ENCODE measurements around the gene PDGFC. TPM values are rescaled to one million over a fixed set of nuclear protein-coding genes. Genes with fewer than 3 reads are reported as not detected.
A peak's percentile ranks its signal among the peaks of the same experiment; 100 is the strongest.

Gene PDGFC
- total RNA-seq, 1 experiment from 2014 or later: 5.3 TPM

GRCh38 chr4:156953001-156953400, 18.6 kb downstream of the PDGFC start:
- CTCF ChIA-PET: no interaction called here
- TF ChIP-seq SMAD4 (CRISPR knock-in tag; IDR thresholded peaks at IDR 0.05) (no peak), PREB (CRISPR knock-in tag; IDR thresholded peaks at IDR 0.05; ENCODE audit: borderline replicate concordance) (no peak), ZNF263 (CRISPR knock-in tag; IDR thresholded peaks at IDR 0.05; ENCODE audit: low read depth) (no peak), ELF4 (CRISPR knock-in tag; IDR thresholded peaks at IDR 0.05; ENCODE audit: low read depth) (no peak), ZBTB43 (CRISPR knock-in tag; IDR thresholded peaks at IDR 0.05) (no peak), ZNF317 (CRISPR knock-in tag; IDR thresholded peaks at IDR 0.05; ENCODE audit: borderline replicate concordance, low read depth) (no peak), ZNF425 (CRISPR knock-in tag; conservative IDR thresholded peaks at IDR 0.05) (no peak), ZNF138 (CRISPR knock-in tag; conservative IDR thresholded peaks at IDR 0.05) (no peak), PRDM15 (CRISPR knock-in tag; IDR thresholded peaks at IDR 0.05) (no peak), ZNF416 (CRISPR knock-in tag; IDR thresholded peaks at IDR 0.05) (no peak), ZNF219 (CRISPR knock-in tag; IDR thresholded peaks at IDR 0.05; ENCODE audit: borderline replicate concordance) (no peak), ZNF121 (CRISPR knock-in tag; IDR thresholded peaks at IDR 0.05) (no peak), CREB1 (CRISPR knock-in tag; IDR thresholded peaks at IDR 0.05) (no peak), AFF4 (CRISPR knock-in tag; IDR thresholded peaks at IDR 0.05; ENCODE audit: borderline replicate concordance) (no peak), E2F5 (CRISPR knock-in tag; IDR thresholded peaks at IDR 0.05) (no peak), FOXP4 (CRISPR knock-in tag; IDR thresholded peaks at IDR 0.05) (no peak)
- TF ChIP-seq, protein P1, sequence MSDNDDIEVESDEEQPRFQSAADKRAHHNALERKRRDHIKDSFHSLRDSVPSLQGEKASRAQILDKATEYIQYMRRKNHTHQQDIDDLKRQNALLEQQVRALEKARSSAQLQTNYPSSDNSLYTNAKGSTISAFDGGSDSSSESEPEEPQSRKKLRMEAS (CRISPR knock-in tag; IDR thresholded peaks at IDR 0.05): no peak
- TF ChIP-seq, protein P2, sequence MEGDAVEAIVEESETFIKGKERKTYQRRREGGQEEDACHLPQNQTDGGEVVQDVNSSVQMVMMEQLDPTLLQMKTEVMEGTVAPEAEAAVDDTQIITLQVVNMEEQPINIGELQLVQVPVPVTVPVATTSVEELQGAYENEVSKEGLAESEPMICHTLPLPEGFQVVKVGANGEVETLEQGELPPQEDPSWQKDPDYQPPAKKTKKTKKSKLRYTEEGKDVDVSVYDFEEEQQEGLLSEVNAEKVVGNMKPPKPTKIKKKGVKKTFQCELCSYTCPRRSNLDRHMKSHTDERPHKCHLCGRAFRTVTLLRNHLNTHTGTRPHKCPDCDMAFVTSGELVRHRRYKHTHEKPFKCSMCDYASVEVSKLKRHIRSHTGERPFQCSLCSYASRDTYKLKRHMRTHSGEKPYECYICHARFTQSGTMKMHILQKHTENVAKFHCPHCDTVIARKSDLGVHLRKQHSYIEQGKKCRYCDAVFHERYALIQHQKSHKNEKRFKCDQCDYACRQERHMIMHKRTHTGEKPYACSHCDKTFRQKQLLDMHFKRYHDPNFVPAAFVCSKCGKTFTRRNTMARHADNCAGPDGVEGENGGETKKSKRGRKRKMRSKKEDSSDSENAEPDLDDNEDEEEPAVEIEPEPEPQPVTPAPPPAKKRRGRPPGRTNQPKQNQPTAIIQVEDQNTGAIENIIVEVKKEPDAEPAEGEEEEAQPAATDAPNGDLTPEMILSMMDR (IDR thresholded peaks at IDR 0.05): no peak

More at GRCh38 chr4:156953001-156953400, 18.6 kb downstream of the PDGFC start:
- Mint-ChIP-seq H3K9me3 (no peaks in the 10 kb centered on the region), H3K4me3 (no peak overlapping the region), H3K27me3 (ENCODE audit: low read depth) (no peaks in the 10 kb centered on the region), H3K4me1 (peaks cover 26% of the 10 kb centered on the region), H3K36me3 (no peaks in the 10 kb centered on the region), H3K27ac (0 out of 2 replicates have a peak overlapping the region, but pooled peaks have one; percentile 47)
- POLR2A ChIA-PET: no interaction called here
- ATAC-seq: no peak
- no peak for DNase-seq (ENCODE audit: low spot score)

Measured in WTC11 (cell line).